ENCODE results near the gene LEFTY1.

The LEFTY1 gene

DNA sequence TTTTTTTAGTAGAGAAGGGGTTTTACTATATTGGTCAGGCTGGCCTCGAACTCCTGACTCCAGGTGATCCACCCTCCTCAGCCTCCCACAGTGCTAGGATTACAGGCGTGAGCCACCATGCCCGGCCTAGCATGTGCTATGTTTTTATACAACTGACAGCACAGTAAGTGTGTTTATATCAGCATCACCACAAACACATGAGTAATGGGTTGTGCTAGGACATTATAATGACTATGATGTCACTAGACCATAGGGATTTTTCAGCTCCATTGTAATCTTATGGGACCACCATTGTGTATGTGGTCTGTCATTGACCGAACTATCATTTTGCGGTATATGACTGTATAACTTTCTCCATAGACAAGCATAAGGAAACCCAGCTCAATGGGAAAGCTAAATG is 45.8 kb upstream of the LEFTY1 start:
- Histone ChIP-seq H3K9me3 (ENCODE audit: control insufficient read depth, insufficient read depth, low read length) (no peaks in the 10 kb centered on the region), H3K27me3 (ENCODE audit: control insufficient read depth, low read length) (no peaks in the 10 kb centered on the region), H3K9me2 (replicated peaks; ENCODE audit: control insufficient read depth, low read length) (no peaks in the 10 kb centered on the region), H3K4me2 (ENCODE audit: low read length) (no peak overlapping the region), H3K27ac (ENCODE audit: low read depth, low read length) (no peak overlapping the region), H3K4me1 (ENCODE audit: control insufficient read depth, low read length) (peaks cover 8% of the 10 kb centered on the region), H3F3A (ENCODE audit: control insufficient read depth, insufficient read depth) (no peaks in the 10 kb centered on the region), H4K20me1 (ENCODE audit: control insufficient read depth, insufficient read depth, low read depth, low read length) (no peaks in the 10 kb centered on the region), H3K79me2 (ENCODE audit: control insufficient read depth, low read length) (no peaks in the 10 kb centered on the region), H3K4me3 (ENCODE audit: low read length) (no peak overlapping the region), H3K36me3 (ENCODE audit: control insufficient read depth, low read length) (no peaks in the 10 kb centered on the region)
- TF ChIP-seq, protein P1, sequence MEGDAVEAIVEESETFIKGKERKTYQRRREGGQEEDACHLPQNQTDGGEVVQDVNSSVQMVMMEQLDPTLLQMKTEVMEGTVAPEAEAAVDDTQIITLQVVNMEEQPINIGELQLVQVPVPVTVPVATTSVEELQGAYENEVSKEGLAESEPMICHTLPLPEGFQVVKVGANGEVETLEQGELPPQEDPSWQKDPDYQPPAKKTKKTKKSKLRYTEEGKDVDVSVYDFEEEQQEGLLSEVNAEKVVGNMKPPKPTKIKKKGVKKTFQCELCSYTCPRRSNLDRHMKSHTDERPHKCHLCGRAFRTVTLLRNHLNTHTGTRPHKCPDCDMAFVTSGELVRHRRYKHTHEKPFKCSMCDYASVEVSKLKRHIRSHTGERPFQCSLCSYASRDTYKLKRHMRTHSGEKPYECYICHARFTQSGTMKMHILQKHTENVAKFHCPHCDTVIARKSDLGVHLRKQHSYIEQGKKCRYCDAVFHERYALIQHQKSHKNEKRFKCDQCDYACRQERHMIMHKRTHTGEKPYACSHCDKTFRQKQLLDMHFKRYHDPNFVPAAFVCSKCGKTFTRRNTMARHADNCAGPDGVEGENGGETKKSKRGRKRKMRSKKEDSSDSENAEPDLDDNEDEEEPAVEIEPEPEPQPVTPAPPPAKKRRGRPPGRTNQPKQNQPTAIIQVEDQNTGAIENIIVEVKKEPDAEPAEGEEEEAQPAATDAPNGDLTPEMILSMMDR (IDR thresholded peaks at IDR 0.05; ENCODE audit: low read depth, low read length, poor library complexity, severe bottlenecking) = no peak
- TF ChIP-seq EZH2phosphoT487 (IDR thresholded peaks at IDR 0.05; ENCODE audit: borderline replicate concordance, low read length) = no peak

DNA sequence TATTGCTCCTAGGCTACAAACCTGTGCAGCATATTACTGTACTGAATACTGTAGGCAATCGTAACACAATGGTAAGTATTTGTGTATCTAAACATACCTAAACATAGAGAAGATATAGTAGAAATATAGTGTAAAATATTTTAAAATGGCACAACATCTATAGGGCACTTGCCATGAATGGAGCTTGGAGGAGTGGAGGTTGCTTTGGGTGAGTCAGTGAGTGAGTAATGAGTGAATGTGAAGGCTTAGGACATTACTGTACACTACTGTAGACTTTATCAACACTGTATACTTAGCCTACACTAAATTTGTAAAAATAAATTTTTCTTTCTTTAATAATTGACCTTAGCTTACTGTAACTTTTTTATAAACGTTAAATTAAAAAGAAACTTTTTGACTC is 44.1 kb upstream of the LEFTY1 start:
- Histone ChIP-seq H3K79me2 (ENCODE audit: control insufficient read depth, low read length) (no peaks in the 10 kb centered on the region), H3F3A (ENCODE audit: control insufficient read depth, insufficient read depth) (no peaks in the 10 kb centered on the region), H3K27ac (ENCODE audit: low read depth, low read length) (no peak overlapping the region), H3K4me1 (ENCODE audit: control insufficient read depth, low read length) (peaks cover 8% of the 10 kb centered on the region), H4K20me1 (ENCODE audit: control insufficient read depth, insufficient read depth, low read depth, low read length) (no peaks in the 10 kb centered on the region), H3K36me3 (ENCODE audit: control insufficient read depth, low read length) (no peaks in the 10 kb centered on the region), H3K27me3 (ENCODE audit: control insufficient read depth, low read length) (no peaks in the 10 kb centered on the region), H3K9me2 (replicated peaks; ENCODE audit: control insufficient read depth, low read length) (no peaks in the 10 kb centered on the region), H3K4me2 (ENCODE audit: low read length) (no peak overlapping the region), H3K9me3 (ENCODE audit: control insufficient read depth, insufficient read depth, low read length) (no peaks in the 10 kb centered on the region), H3K4me3 (ENCODE audit: low read length) (no peak overlapping the region)
- TF ChIP-seq, protein P1 (IDR thresholded peaks at IDR 0.05; ENCODE audit: low read depth, low read length, poor library complexity, severe bottlenecking) = no peak
- no peak for TF ChIP-seq EZH2phosphoT487 (IDR thresholded peaks at IDR 0.05; ENCODE audit: borderline replicate concordance, low read length)

DNA sequence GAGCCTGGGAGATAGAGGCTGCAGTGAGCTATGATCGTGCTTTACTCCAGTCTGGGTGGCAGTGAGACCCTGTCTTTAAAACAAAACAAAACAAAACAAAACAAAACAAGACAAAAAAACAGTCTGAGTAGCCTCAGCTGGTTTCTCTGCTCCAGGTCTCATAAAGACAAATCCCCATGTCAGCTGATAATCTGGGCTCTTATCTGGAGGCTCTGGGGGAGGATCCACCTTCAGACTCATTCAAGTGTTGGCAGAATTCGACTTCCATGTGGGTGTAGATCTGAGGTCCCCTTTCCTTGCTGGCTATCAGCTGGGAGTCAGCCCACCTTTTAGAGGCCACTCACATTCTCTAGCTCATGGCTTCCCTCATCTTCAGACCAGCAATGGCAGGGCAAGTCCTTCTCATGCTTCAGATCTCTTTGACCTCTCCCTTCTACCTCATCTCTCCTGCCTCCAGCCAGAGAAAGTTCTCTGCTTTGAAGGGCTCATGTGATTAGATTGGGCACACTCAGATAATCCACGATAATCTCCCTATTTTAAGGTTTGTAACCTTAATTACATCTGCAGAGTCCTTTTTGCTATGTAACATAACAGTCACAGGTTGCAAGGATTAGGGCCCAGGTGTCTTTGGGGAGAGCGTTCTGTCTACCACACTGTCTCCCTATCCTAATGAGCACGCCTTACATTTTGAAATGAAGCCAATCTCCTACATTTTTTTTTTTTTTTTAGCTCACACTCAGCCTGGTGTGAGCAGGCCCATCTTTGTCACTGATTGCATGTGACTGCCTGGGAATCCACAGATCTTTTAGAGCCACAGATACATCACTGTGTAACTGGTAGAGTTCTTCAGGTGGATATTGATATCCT is 42.6 kb upstream of the LEFTY1 start:
- H3K9me2 ChIP-seq (replicated peaks; ENCODE audit: control insufficient read depth, low read length) = no peaks in the 10 kb centered on the region
- no peaks in the 10 kb centered on the region for H3K36me3 ChIP-seq (ENCODE audit: control insufficient read depth, low read length)
- H3K4me3 ChIP-seq (ENCODE audit: low read length) = no peak overlapping the region
- H3K4me2 ChIP-seq (ENCODE audit: low read length) = no peak overlapping the region
- no peak for TF ChIP-seq EZH2phosphoT487 (IDR thresholded peaks at IDR 0.05; ENCODE audit: borderline replicate concordance, low read length)
- TF ChIP-seq, protein P1 (IDR thresholded peaks at IDR 0.05; ENCODE audit: low read depth, low read length, poor library complexity, severe bottlenecking) = no peak
- no peaks in the 10 kb centered on the region for H3F3A ChIP-seq (ENCODE audit: control insufficient read depth, insufficient read depth)
- no peak overlapping the region for H3K27ac ChIP-seq (ENCODE audit: low read depth, low read length)
- no peaks in the 10 kb centered on the region for H3K27me3 ChIP-seq (ENCODE audit: control insufficient read depth, low read length)
- H3K79me2 ChIP-seq (ENCODE audit: control insufficient read depth, low read length) = no peaks in the 10 kb centered on the region
- H4K20me1 ChIP-seq (ENCODE audit: control insufficient read depth, insufficient read depth, low read depth, low read length) = no peaks in the 10 kb centered on the region
- no peaks in the 10 kb centered on the region for H3K9me3 ChIP-seq (ENCODE audit: control insufficient read depth, insufficient read depth, low read length)
- peaks cover 7% of the 10 kb centered on the region for H3K4me1 ChIP-seq (ENCODE audit: control insufficient read depth, low read length)

Data from DOHH2 (cell line).